Endodermal cell (in vitro differentiated cells): ENCODE results near the gene BICRA. TPM values are rescaled to one million over a fixed set of nuclear protein-coding genes. Genes with fewer than 3 reads are reported as not detected.
A peak's percentile ranks its signal among the peaks of the same experiment; 100 is the strongest.

Source experiments
- DNase-seq: peaks from one replicate; pipeline ENCODE4 v3.0.0-alpha.2; 2017
- H3K27ac ChIP-seq: 2 replicates; pipeline ENCODE4 v1.5.1; 2013; ENCODE audit warnings: mild to moderate bottlenecking, low read depth, low read length, moderate library complexity
- H3K27me3 ChIP-seq: 2 replicates; pipeline ENCODE4 v1.6.1; 2013; ENCODE audit warnings: mild to moderate bottlenecking, low read length, moderate library complexity; ENCODE audit not compliant: insufficient read depth, control insufficient read depth, poor library complexity, severe bottlenecking
- H3K36me3 ChIP-seq: 2 replicates; pipeline ENCODE4 v1.7.0; 2013; ENCODE audit warnings: mild to moderate bottlenecking, low read length, moderate library complexity; ENCODE audit not compliant: control insufficient read depth, insufficient read depth
- H3K4me1 ChIP-seq: one replicate; pipeline ENCODE4 v1.7.0; 2013; ENCODE audit warnings: low read length; ENCODE audit not compliant: control insufficient read depth, insufficient read depth
- H3K4me3 ChIP-seq: 2 replicates; pipeline ENCODE4 v1.5.1; 2013; ENCODE audit warnings: mild to moderate bottlenecking, low read length, moderate library complexity
- H3K9ac ChIP-seq: 2 replicates; pipeline ENCODE4 v1.6.1; 2013; ENCODE audit warnings: mild to moderate bottlenecking, low read length, moderate library complexity; ENCODE audit not compliant: poor library complexity, severe bottlenecking; ENCODE audit errors: extremely low read depth
- H3K9me3 ChIP-seq: 2 replicates; pipeline ENCODE4 v1.6.1; 2013; ENCODE audit warnings: mild to moderate bottlenecking, low read length, moderate library complexity; ENCODE audit not compliant: control insufficient read depth
- H3K27ac Mint-ChIP-seq: 2 replicates; pipeline ENCODE4 v1.8.0; 2020; ENCODE audit warnings: mixed read lengths
- H3K27me3 Mint-ChIP-seq: 2 replicates; pipeline ENCODE4 v1.8.0; 2021; ENCODE audit warnings: mild to moderate bottlenecking, mixed read lengths; ENCODE audit not compliant: insufficient read depth
- H3K36me3 Mint-ChIP-seq: 2 replicates; pipeline ENCODE4 v1.8.0; 2020; ENCODE audit warnings: low read depth, mixed read lengths
- H3K4me1 Mint-ChIP-seq: 2 replicates; pipeline ENCODE4 v1.8.0; 2020; ENCODE audit warnings: mixed read lengths
- H3K4me3 Mint-ChIP-seq: 2 replicates; pipeline ENCODE4 v1.8.0; 2020; ENCODE audit warnings: mild to moderate bottlenecking, moderate library complexity, mixed read lengths
- H3K9me3 Mint-ChIP-seq: 2 replicates; pipeline ENCODE4 v1.8.0; 2020; ENCODE audit warnings: mild to moderate bottlenecking, mixed read lengths
- CTCF ChIP-seq: fragments of 200-600 bp; sonication (generic); conservative IDR thresholded peaks from 2 replicates; pipeline ENCODE4 v1.5.0; 2021; ENCODE audit warnings: antibody characterized with exemption, mild to moderate bottlenecking
- WGBS, 2 experiments: methylation state at CpG; one replicate each; pipeline versions ENCODE4 v1.1.5 to v1.1.7; 2013; ENCODE audit warnings: missing lambda C conversion rate in 2 of 2, mixed read lengths in 1 of 2; ENCODE audit not compliant: insufficient coverage in 1 of 2, insufficient read length in 1 of 2; 5-methylcytosine and 5-hydroxymethylcytosine counted together
- total RNA-seq, 2 donors: library from RNA; stranded (reverse); fragmentation: NEBNext Ultra II Directional in 1 of 2; extraction: Animal tissue kit (Norgen Biotek cat#: 25700) in 1 of 2; gene quantifications; 2 replicates in 1 of 2; 3 replicates in 1 of 2; pipeline ENCODE4 v1.2.1, GENCODE V29; 2021

The BICRA gene
- total RNA-seq, 2 donors from 2014 or later, result 30.0 to 30.1 TPM

GRCh38 chr19:47699360-47699917 is 90.5 kb downstream of the BICRA start:
- no peak overlapping the region for H3K4me3 ChIP-seq
- H3K9ac ChIP-seq, result no peak overlapping the region
- peak; percentile 92 for DNase-seq
- no peaks in the 10 kb centered on the region for H3K27me3 Mint-ChIP-seq
- no peak overlapping the region for H3K27ac ChIP-seq
- peak; percentile 95 for TF ChIP-seq CTCF
- peaks cover 46% of the 10 kb centered on the region for H3K36me3 Mint-ChIP-seq
- H3K9me3 Mint-ChIP-seq, result no peaks in the 10 kb centered on the region
- WGBS, 2 experiments, result 78 to 87% methylated on average over 4 to 9 of the region's 9 CpGs
- H3K4me3 Mint-ChIP-seq, result no peak overlapping the region
- H3K27me3 ChIP-seq, result no peaks in the 10 kb centered on the region
- peaks cover 2% of the 10 kb centered on the region for H3K4me1 Mint-ChIP-seq
- H3K4me1 ChIP-seq, result no peaks in the 10 kb centered on the region
- no peak overlapping the region for H3K27ac Mint-ChIP-seq
- H3K9me3 ChIP-seq, result no peaks in the 10 kb centered on the region
- H3K36me3 ChIP-seq, result peaks cover 44% of the 10 kb centered on the region

DNA sequence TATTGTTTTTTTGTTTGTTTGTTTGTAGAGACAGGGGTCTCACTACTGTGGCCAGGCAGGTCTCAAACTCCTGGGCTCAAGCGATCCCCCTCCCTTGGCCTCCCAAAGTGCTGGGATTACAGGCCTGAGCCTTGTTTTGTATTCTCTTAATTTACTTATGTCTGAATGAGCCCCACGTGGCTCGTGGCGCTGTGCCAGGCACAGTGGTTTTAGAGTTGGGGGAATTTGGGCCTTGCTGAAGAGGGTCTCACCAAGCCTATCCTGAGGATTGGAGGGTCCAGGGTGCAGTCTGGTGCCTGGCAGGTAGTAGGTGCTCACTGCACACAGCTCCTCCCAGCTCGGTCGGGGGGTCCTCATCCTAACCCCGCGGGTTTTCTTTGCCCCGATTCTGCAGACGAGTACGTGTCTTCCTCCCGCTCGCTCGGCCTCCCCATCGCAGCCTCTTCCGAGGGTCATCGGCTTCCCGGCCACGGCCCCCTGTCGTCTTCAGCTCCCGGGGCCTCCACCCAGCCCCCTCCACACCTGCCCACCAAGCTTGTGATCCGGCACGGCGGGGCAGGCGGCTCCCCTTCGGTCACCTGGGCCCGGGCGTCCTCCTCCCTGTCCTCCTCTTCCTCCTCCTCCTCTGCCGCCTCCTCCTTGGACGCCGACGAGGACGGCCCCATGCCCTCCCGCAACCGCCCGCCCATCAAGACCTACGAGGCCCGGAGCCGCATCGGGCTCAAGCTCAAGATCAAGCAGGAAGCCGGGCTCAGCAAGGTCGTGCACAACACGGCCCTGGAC is 92.2 kb downstream of the BICRA start:
- H3K27me3 Mint-ChIP-seq, result no peaks in the 10 kb centered on the region
- DNase-seq, result no peak
- Histone ChIP-seq H3K9ac (no peak overlapping the region), H3K27ac (no peak overlapping the region), H3K27me3 (no peaks in the 10 kb centered on the region), H3K36me3 (peaks cover 44% of the 10 kb centered on the region), H3K4me1 (no peaks in the 10 kb centered on the region), H3K4me3 (no peak overlapping the region), H3K9me3 (no peaks in the 10 kb centered on the region)
- no peak overlapping the region for H3K27ac Mint-ChIP-seq
- H3K36me3 Mint-ChIP-seq, result peaks cover 44% of the 10 kb centered on the region
- 96% methylated on average over 21 to 43 of the region's 43 CpGs for WGBS, 2 experiments
- no peak for TF ChIP-seq CTCF
- H3K4me1 Mint-ChIP-seq, result peaks cover 2% of the 10 kb centered on the region
- no peak overlapping the region for H3K4me3 Mint-ChIP-seq
- H3K9me3 Mint-ChIP-seq, result no peaks in the 10 kb centered on the region

- H3K27me3 ChIP-seq, result no peaks in the 10 kb centered on the region
- peaks cover 2% of the 10 kb centered on the region for H3K4me1 Mint-ChIP-seq
- no peak overlapping the region for H3K27ac Mint-ChIP-seq
- H3K9me3 ChIP-seq, result no peaks in the 10 kb centered on the region
- H3K9ac ChIP-seq, result no peak overlapping the region
- DNase-seq, result no peak
- no peaks in the 10 kb centered on the region for H3K4me1 ChIP-seq
- H3K27ac ChIP-seq, result no peak overlapping the region
- H3K9me3 Mint-ChIP-seq, result no peaks in the 10 kb centered on the region
- H3K36me3 Mint-ChIP-seq, result peaks cover 44% of the 10 kb centered on the region
- H3K27me3 Mint-ChIP-seq, result no peaks in the 10 kb centered on the region
- H3K4me3 Mint-ChIP-seq, result no peak overlapping the region
- WGBS, 2 experiments, result 96 to 97% methylated on average over 56 to 91 of the region's 91 CpGs
- H3K4me3 ChIP-seq, result no peak overlapping the region
- no peak for TF ChIP-seq CTCF
- H3K36me3 ChIP-seq, result peaks cover 41% of the 10 kb centered on the region
Measured at GRCh38 chr19:47701717-47702552, 93.0 kb downstream of the BICRA start.
